GM12878 (cell line): ENCODE measurements around the gene FLOT1. TPM values are rescaled to one million over a fixed set of nuclear protein-coding genes. Genes with fewer than 3 reads are reported as not detected.

Experiments
- ASH2L ChIP-seq: fragments of 300-600, 200-600 bp; sonication (generic); IDR thresholded peaks from 2 replicates; pipeline ENCODE4 v1.6.1; 2017; ENCODE audit warnings: low read depth, mild to moderate bottlenecking, borderline replicate concordance
- BCL11A ChIP-seq: IDR thresholded peaks from 2 replicates; pipeline ENCODE4 v1.6.1; 2011; ENCODE audit warnings: low read depth, low read length
- CREB1 ChIP-seq: IDR thresholded peaks from 2 replicates; pipeline ENCODE4 v1.6.1; 2012; ENCODE audit warnings: low read depth, mild to moderate bottlenecking, inconsistent platforms
- DPF2 ChIP-seq: fragments of 450-650 bp; IDR thresholded peaks from 2 replicates; pipeline ENCODE4 v1.6.1; 2017; ENCODE audit warnings: mild to moderate bottlenecking
- E2F4 ChIP-seq: IDR thresholded peaks from 2 replicates; pipeline ENCODE4 v1.6.1; 2012; ENCODE audit warnings: low read depth, low read length, improper control_type of control experiment
- ETV6 ChIP-seq, 2 experiments: fragments of 450-650 bp in 1 of 2; IDR thresholded peaks in 1 of 2; conservative IDR thresholded peaks in 1 of 2; 2 replicates each; pipeline ENCODE4 v1.6.1; 2014; ENCODE audit warnings: antibody characterized with exemption in 1 of 2, borderline replicate concordance in 1 of 2, low read depth in 1 of 2, mild to moderate bottlenecking in 1 of 2, moderate library complexity in 1 of 2
- GATAD2B ChIP-seq: fragments of 450-650 bp; conservative IDR thresholded peaks from 2 replicates; pipeline ENCODE4 v1.6.1; 2017; ENCODE audit warnings: low read depth, mild to moderate bottlenecking, moderate library complexity
- HDGF ChIP-seq: fragments of 450-650 bp; IDR thresholded peaks from 2 replicates; pipeline ENCODE4 v1.6.1; 2016; ENCODE audit warnings: antibody characterized with exemption
- IKZF1 ChIP-seq: fragments of 450-650 bp; conservative IDR thresholded peaks from 2 replicates; pipeline ENCODE4 v1.6.1; 2017; ENCODE audit warnings: antibody characterized with exemption, mild to moderate bottlenecking
- MTA2 ChIP-seq: fragments of 450-650 bp; IDR thresholded peaks from 2 replicates; pipeline ENCODE4 v1.6.1; 2016; ENCODE audit warnings: low read depth, mild to moderate bottlenecking, moderate library complexity
- NRF1 ChIP-seq: conservative IDR thresholded peaks from 2 replicates; pipeline ENCODE4 v1.6.1; 2011; ENCODE audit warnings: mild to moderate bottlenecking, low read depth, low read length, improper control_type of control experiment
- RUNX3 ChIP-seq: IDR thresholded peaks from 2 replicates; pipeline ENCODE4 v1.6.1; 2012; ENCODE audit warnings: low read length, inconsistent platforms
- SIN3A ChIP-seq: IDR thresholded peaks from 2 replicates; pipeline ENCODE4 v1.6.1; 2012; ENCODE audit warnings: low read depth, low read length, improper control_type of control experiment
- SUZ12 ChIP-seq: fragments of 200-600 bp; sonication (generic); IDR thresholded peaks from one replicate; pipeline ENCODE4 v1.6.1; 2018; ENCODE audit warnings: antibody characterized with exemption, mild to moderate bottlenecking; ENCODE audit not compliant: unreplicated experiment
- ZNF217 ChIP-seq: fragments of 450-650 bp; IDR thresholded peaks from 2 replicates; pipeline ENCODE4 v1.6.1; 2017; ENCODE audit warnings: antibody characterized with exemption, mild to moderate bottlenecking
- polyA plus RNA-seq, 11 experiments: library from polyadenylated mRNA; depleted of rRNA in 4 of 11; unstranded in 6 of 11; stranded (reverse) in 5 of 11; fragments of >200 nt; fragmentation: Nextera tagmentation in 4 of 11; fragmentation: Illumina TruSeq in 1 of 11; extraction: Ambion mirVana in 4 of 11; extraction: Trizol in 1 of 11; gene quantifications; 1 replicate in 1 of 11; 2 replicates in 10 of 11; pipeline versions ENCODE4 v1.2.1 to v1.2.3, GENCODE V29; 2011 to 2016; ENCODE audit warnings: inconsistent platforms in 2 of 11, missing spikeins in 2 of 11, low read depth in 1 of 11
- total RNA-seq, 4 experiments: library from RNA; depleted of rRNA in 3 of 4; stranded (reverse); fragments of >200 nt in 3 of 4; fragmentation: Illumina TruSeq in 1 of 4; extraction: Trizol in 1 of 4; gene quantifications; 2 replicates each; pipeline versions ENCODE4 v1.2.1 to v1.2.3, GENCODE V29; 2013 to 2021
- TF ChIP-seq, protein P1 (sequence below): fragments of 450-650 bp; IDR thresholded peaks from 2 replicates; pipeline ENCODE4 v1.6.1; 2016; ENCODE audit warnings: mild to moderate bottlenecking, moderate library complexity, borderline replicate concordance
- TF ChIP-seq, protein P2 (sequence below): fragments of 450-650 bp; IDR thresholded peaks from 2 replicates; pipeline ENCODE4 v1.6.1; 2017; ENCODE audit warnings: mild to moderate bottlenecking, moderate library complexity

FLOT1 gene
- total and polyA plus RNA-seq, 10 of the 15 experiments (the other 5 are each of a cell fraction or from before 2014, with no cell fraction given): 12.3 to 153 (median 112) TPM

GRCh38 chr6:30769088-30769852, 26.8 kb upstream of the FLOT1 start (continued):
- TF ChIP-seq E2F4 (no peak), CREB1 (no peak), DPF2 (peak; percentile 69; the same call in 1 of the 2 replicates), ZNF217 (peak; percentile 69; the same call in 1 of the 2 replicates), ETV6 (conservative IDR thresholded peaks at IDR 0.05 in 1 of 2, IDR thresholded peaks at IDR 0.05 in 1 of 2; ENCODE audit: borderline replicate concordance in 1 of 2, low read depth in 1 of 2) (0 out of 4 replicates have a peak, but pooled peaks of 1 of the 2 experiments have one; percentile 38), NRF1 (no peak), GATAD2B (peak; percentile 80), BCL11A (peak; percentile 57; the same call in 1 of the 2 replicates), MTA2 (peak; percentile 66), SUZ12 (no peak), SIN3A (no peak), HDGF (peak; percentile 44; the same call in 1 of the 2 replicates), IKZF1 (peak; percentile 94), RUNX3 (peak; percentile 80), ASH2L (no peak)
- TF ChIP-seq, protein P1, sequence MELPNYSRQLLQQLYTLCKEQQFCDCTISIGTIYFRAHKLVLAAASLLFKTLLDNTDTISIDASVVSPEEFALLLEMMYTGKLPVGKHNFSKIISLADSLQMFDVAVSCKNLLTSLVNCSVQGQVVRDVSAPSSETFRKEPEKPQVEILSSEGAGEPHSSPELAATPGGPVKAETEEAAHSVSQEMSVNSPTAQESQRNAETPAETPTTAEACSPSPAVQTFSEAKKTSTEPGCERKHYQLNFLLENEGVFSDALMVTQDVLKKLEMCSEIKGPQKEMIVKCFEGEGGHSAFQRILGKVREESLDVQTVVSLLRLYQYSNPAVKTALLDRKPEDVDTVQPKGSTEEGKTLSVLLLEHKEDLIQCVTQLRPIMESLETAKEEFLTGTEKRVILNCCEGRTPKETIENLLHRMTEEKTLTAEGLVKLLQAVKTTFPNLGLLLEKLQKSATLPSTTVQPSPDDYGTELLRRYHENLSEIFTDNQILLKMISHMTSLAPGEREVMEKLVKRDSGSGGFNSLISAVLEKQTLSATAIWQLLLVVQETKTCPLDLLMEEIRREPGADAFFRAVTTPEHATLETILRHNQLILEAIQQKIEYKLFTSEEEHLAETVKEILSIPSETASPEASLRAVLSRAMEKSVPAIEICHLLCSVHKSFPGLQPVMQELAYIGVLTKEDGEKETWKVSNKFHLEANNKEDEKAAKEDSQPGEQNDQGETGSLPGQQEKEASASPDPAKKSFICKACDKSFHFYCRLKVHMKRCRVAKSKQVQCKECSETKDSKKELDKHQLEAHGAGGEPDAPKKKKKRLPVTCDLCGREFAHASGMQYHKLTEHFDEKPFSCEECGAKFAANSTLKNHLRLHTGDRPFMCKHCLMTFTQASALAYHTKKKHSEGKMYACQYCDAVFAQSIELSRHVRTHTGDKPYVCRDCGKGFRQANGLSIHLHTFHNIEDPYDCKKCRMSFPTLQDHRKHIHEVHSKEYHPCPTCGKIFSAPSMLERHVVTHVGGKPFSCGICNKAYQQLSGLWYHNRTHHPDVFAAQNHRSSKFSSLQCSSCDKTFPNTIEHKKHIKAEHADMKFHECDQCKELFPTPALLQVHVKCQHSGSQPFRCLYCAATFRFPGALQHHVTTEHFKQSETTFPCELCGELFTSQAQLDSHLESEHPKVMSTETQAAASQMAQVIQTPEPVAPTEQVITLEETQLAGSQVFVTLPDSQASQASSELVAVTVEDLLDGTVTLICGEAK: peak; percentile 19; the same call in 1 of the 2 replicates
- TF ChIP-seq, protein P2, sequence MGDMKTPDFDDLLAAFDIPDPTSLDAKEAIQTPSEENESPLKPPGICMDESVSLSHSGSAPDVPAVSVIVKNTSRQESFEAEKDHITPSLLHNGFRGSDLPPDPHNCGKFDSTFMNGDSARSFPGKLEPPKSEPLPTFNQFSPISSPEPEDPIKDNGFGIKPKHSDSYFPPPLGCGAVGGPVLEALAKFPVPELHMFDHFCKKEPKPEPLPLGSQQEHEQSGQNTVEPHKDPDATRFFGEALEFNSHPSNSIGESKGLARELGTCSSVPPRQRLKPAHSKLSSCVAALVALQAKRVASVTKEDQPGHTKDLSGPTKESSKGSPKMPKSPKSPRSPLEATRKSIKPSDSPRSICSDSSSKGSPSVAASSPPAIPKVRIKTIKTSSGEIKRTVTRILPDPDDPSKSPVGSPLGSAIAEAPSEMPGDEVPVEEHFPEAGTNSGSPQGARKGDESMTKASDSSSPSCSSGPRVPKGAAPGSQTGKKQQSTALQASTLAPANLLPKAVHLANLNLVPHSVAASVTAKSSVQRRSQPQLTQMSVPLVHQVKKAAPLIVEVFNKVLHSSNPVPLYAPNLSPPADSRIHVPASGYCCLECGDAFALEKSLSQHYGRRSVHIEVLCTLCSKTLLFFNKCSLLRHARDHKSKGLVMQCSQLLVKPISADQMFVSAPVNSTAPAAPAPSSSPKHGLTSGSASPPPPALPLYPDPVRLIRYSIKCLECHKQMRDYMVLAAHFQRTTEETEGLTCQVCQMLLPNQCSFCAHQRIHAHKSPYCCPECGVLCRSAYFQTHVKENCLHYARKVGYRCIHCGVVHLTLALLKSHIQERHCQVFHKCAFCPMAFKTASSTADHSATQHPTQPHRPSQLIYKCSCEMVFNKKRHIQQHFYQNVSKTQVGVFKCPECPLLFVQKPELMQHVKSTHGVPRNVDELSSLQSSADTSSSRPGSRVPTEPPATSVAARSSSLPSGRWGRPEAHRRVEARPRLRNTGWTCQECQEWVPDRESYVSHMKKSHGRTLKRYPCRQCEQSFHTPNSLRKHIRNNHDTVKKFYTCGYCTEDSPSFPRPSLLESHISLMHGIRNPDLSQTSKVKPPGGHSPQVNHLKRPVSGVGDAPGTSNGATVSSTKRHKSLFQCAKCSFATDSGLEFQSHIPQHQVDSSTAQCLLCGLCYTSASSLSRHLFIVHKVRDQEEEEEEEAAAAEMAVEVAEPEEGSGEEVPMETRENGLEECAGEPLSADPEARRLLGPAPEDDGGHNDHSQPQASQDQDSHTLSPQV: peak; percentile 71; the same call in 1 of the 2 replicates
